K562 (cell line): ENCODE measurements around the gene C9orf40.

Source experiments
- BCLAF1 ChIP-seq, 2 experiments: fragments of 450-650 bp in 1 of 2; IDR thresholded peaks; 2 replicates each; pipeline ENCODE4 v1.6.1; 2011 to 2017; ENCODE audit warnings: low read depth in 2 of 2, antibody characterized with exemption in 1 of 2, borderline replicate concordance in 1 of 2, low read length in 1 of 2, mild to moderate bottlenecking in 1 of 2, mixed read lengths in 1 of 2; ENCODE audit not compliant: control insufficient read depth in 1 of 2
- MTF1 ChIP-seq: fragments of 250-450 bp; sonication (Bioruptor Pico); IDR thresholded peaks from 2 replicates; pipeline ENCODE4 v1.9.0; 2021; ENCODE audit warnings: moderate library complexity, mild to moderate bottlenecking, inconsistent platforms, borderline replicate concordance

DNA sequence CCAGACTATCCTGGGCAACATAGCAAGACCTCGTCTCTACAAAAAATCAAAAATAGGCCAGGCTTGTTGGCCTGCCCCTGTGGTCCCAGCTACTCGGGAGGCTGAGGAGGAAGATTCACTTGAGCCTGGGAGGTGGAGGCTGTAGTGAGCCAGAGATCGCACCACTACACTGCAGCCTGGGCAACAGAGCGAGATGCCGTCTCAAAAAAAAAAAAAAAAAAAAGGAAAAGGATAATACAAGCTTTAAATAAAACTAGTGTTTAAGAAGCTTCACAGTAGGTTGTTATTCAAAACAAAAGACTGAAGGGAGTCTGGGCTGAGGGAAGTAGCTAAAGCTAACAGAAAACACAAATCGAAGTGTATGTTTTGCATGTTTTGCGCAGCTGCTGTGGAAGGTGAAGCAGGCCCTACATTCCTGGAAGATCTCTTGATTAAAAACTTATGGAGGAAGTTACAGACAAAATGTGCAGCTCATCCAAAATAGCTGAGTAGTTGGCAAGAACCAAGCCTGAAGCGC, 581 bp upstream of the C9orf40 start:
- TF ChIP-seq BCLAF1 (IDR thresholded peaks at IDR 0.05; ENCODE audit: borderline replicate concordance in 1 of 2, control insufficient read depth in 1 of 2, low read depth in 2 of 2, low read length in 1 of 2): no peak
- TF ChIP-seq MTF1 (CRISPR knock-in tag): no peak
